Measurements from ENCODE around the gene PPHLN1.
"Not testable (repeated sequence)": the region's sequence is repeated elsewhere in the genome, so short reads cannot be mapped to it uniquely, and the experiment has no call there.

Gene PPHLN1

GRCh38 chr12:42325326-42325652 lies 678 bp upstream of the PPHLN1 start:
- no peak for DNase-seq

GRCh38 chr12:42326541-42327226 lies 717 bp downstream of the PPHLN1 start:
- DNase-seq, result no peak

GRCh38 chr12:42327227-42327590 lies 1.2 kb downstream of the PPHLN1 start:
- DNase-seq, result no peak

- DNase-seq, result peak; percentile 30
Observed at GRCh38 chr12:42330097-42330496, 4.1 kb downstream of the PPHLN1 start.

- no peak for DNase-seq
Observed at GRCh38 chr12:42332301-42333285, 6.6 kb downstream of the PPHLN1 start.

- no peak for DNase-seq
Observed at GRCh38 chr12:42336286-42336685, 10.3 kb downstream of the PPHLN1 start.

GRCh38 chr12:42338280-42338679 lies 12.3 kb downstream of the PPHLN1 start:
- DNase-seq, result no peak

GRCh38 chr12:42342028-42342427 lies 16.1 kb downstream of the PPHLN1 start:
- no peak for DNase-seq

- no peak for DNase-seq
Observed at GRCh38 chr12:42343721-42344120, 17.8 kb downstream of the PPHLN1 start.

- no peak for DNase-seq
Observed at GRCh38 chr12:42346403-42347002, 20.5 kb downstream of the PPHLN1 start.

- DNase-seq, result not testable (repeated sequence)
Observed at GRCh38 chr12:42349119-42350020, 23.4 kb downstream of the PPHLN1 start.

- DNase-seq, result not testable (repeated sequence)
Observed at GRCh38 chr12:42350021-42350407, 24.0 kb downstream of the PPHLN1 start.

- no peak for DNase-seq
Observed at GRCh38 chr12:42356344-42356743, 30.4 kb downstream of the PPHLN1 start.

GRCh38 chr12:42360747-42361403 lies 34.9 kb downstream of the PPHLN1 start:
- DNase-seq, result no peak

GRCh38 chr12:42361909-42362646 lies 36.1 kb downstream of the PPHLN1 start:
- DNase-seq, result no peak

GRCh38 chr12:42362647-42363260 lies 36.8 kb downstream of the PPHLN1 start:
- DNase-seq, result no peak

- no peak for DNase-seq
Observed at GRCh38 chr12:42364692-42365091, 38.7 kb downstream of the PPHLN1 start.

- no peak for DNase-seq
Observed at GRCh38 chr12:42365486-42365885, 39.5 kb downstream of the PPHLN1 start.

- no peak for DNase-seq
Observed at GRCh38 chr12:42370013-42370412, 44.0 kb downstream of the PPHLN1 start.

- DNase-seq, result peak; percentile 34
Observed at GRCh38 chr12:42372154-42372791, 46.3 kb downstream of the PPHLN1 start.
